GM12801 (cell line): ENCODE measurements around the gene DCTN2.

Experiments used
- CTCF ChIP-seq: IDR thresholded peaks from one replicate; pipeline ENCODE4 v1.5.1; 2011; ENCODE audit warnings: control low read depth; ENCODE audit not compliant: insufficient read length; ENCODE audit errors: extremely low read depth

The DCTN2 gene

GRCh38 chr12:57571926-57572762 is 25.2 kb upstream of the DCTN2 start:
- TF ChIP-seq CTCF = no peak

- TF ChIP-seq CTCF = no peak
Measured at GRCh38 chr12:57569858-57570257, 22.9 kb upstream of the DCTN2 start.

GRCh38 chr12:57568838-57569237 is 21.8 kb upstream of the DCTN2 start:
- TF ChIP-seq CTCF = no peak

GRCh38 chr12:57564178-57564740 is 17.3 kb upstream of the DCTN2 start:
- no peak for TF ChIP-seq CTCF

GRCh38 chr12:57563358-57563757 is 16.4 kb upstream of the DCTN2 start:
- TF ChIP-seq CTCF = no peak

- no peak for TF ChIP-seq CTCF
Measured at GRCh38 chr12:57560516-57560915, 13.5 kb upstream of the DCTN2 start.

- TF ChIP-seq CTCF = no peak
Measured at GRCh38 chr12:57558864-57559263, 11.9 kb upstream of the DCTN2 start.
